GM19468 (cell line): ENCODE data around the gene NATD1.

Experiments used
- ATAC-seq: cut with Tn5 transposase; IDR thresholded peaks from one replicate; pipeline ENCODE4 v1.9.1; 2021; ENCODE audit warnings: mild to moderate bottlenecking, moderate library complexity, moderate number of reproducible peaks; ENCODE audit not compliant: unreplicated experiment; ENCODE audit errors: extremely low read depth

NATD1 gene, protein sequence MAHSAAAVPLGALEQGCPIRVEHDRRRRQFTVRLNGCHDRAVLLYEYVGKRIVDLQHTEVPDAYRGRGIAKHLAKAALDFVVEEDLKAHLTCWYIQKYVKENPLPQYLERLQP

GRCh38 chr17:21252796-21253645, at the start of gene NATD1:
Gene NATD1, minus strand, starts transcription at chr17:21253410. Its CDS starts 146 bp downstream, at chr17:21253264.
- peak; percentile 62 for ATAC-seq

GRCh38 chr17:21301593-21302550, 48.7 kb upstream of the NATD1 start:
- ATAC-seq = no peak

- no peak for ATAC-seq
Observed at GRCh38 chr17:21300601-21301571, 47.7 kb upstream of the NATD1 start.

DNA sequence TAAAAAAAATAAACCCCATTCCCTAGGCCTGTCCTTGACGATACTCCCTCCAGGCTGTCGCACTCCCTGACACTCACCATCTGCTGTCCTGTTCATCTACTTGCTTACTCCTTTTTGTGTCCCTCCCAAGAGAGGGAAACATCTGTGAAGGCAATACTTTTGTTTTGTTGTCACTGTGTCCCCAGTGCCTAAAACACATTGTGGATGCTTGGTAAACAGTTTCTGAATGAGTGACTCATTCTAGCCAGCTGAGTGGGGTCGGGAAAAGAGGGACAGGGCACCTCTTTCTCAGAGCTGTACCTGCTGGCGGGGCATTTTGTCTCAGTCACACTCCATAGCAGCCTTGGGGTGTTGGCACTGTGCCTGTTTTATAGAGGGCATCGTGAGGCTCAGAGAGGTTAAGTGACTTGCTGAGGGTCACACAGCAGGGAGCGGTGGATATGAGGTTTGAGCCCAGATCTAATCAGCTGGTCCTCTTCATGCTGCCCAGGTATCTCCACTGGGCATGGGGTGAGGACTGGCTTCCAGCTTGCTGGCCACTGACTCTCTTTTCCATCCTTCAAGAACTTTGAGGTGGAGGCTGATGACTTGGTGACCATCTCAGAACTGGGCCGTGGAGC, 46.9 kb upstream of the NATD1 start:
- ATAC-seq = no peak

GRCh38 chr17:21298983-21299519, 45.8 kb upstream of the NATD1 start:
- no peak for ATAC-seq

DNA sequence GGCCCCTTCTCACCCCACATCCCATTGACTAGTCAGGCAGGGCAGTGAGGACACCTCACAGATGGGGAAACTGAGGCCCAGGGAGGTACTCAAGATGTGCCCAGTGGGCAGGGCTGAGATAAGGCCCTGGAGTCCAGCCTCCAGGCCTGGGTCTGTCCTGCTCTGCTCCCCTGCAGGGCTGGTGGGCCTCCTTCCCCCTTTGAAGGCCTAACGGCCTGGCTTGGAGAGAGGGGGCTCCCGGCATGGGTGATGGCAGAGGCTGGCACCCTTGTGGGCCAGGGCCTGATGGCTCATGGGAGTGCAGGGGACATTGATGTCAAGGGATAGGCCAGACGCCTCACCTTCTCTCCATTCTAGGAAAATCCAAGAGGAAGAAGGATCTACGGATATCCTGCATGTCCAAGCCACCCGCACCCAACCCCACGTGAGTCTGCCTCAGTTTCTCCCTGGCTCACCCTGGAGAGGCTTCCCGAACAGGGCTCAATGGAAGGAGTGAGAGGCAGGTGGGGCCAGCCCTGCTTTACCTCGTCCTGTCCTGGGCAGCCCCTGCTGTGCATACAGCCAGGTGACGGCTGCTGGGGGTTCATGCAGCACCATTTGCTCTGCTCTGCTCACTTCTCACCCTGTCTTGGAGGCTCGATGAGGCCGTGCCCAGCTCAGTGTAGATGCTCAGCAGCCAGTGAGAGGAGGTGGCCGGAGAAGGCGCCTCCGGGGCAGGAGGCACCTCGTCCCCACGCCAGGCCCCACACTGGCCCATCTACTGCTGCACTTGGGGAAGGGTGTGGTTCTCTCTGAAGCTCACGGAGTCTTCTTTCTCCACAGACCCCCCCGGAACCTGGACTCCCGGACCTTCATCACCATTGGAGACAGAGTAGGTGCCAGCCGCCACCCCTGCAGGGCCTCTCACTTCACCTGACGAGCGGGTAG, 45.1 kb upstream of the NATD1 start:
- no peak for ATAC-seq

DNA sequence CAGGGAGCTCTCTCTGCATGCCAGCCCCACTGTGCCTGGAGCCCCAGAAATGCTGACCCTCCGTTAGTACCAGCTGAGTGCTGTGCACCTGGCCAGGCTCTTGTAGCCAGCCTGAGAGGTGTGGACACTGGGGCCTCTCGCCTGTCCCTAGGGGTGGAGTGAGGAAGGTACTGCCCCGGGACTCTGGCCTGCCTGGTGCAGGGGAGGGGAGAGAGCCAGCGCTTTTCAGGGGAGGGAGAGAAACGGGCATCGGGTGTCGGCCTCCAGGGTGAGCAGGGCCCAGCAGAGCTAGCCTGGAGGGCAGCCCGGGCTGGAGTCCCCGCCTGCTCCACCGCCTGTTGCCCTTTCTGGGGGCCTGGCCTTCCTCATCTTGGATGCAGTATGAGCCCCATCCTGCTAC, 44.4 kb upstream of the NATD1 start:
- no peak for ATAC-seq

GRCh38 chr17:21297026-21297520, 43.9 kb upstream of the NATD1 start:
- no peak for ATAC-seq

DNA sequence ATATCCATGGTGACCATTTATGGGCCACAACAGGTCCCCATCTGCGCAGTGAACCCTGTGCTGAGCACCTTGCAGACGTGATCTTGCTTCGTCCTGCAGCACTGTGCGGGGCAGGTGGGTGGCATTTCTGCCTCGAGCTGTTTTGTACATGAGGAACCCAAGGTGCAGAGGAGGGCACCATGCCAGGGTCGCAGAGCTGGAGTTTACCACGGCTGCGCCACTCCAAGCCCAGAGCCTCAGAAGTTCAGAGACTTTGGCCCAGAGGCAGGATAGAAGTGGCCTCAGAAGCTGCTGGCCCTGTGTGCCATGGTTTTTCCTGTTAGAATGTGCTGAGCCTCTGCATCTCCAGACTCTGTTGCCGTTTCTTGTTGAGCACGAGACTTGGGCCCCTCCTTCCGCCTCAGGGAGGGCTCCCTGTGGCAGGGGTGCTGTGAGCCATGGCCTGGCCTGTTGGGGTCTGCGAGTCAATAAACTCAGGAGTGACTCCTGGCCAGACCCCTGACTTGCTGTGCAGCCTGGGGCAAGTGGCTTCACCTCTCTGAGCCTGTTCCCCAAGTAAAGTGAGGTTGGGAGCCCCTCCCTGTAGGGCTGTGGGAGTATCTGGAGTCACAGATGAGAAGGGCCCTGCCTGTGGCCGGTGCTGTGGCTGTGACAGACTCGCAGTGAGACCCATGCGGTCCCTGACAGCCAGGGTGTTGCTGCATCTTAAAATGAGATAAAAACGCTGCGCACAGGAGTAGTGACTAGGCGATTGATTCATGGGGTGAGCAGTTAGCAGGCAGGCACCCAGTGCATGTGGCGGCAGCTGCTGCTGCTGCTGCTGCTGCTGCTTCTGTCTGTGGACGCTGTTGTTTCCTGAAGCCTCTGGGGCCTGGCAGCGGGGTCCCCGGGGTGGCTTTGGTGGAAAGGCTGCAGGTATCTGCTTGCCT, 43.2 kb upstream of the NATD1 start:
- no peak for ATAC-seq

DNA sequence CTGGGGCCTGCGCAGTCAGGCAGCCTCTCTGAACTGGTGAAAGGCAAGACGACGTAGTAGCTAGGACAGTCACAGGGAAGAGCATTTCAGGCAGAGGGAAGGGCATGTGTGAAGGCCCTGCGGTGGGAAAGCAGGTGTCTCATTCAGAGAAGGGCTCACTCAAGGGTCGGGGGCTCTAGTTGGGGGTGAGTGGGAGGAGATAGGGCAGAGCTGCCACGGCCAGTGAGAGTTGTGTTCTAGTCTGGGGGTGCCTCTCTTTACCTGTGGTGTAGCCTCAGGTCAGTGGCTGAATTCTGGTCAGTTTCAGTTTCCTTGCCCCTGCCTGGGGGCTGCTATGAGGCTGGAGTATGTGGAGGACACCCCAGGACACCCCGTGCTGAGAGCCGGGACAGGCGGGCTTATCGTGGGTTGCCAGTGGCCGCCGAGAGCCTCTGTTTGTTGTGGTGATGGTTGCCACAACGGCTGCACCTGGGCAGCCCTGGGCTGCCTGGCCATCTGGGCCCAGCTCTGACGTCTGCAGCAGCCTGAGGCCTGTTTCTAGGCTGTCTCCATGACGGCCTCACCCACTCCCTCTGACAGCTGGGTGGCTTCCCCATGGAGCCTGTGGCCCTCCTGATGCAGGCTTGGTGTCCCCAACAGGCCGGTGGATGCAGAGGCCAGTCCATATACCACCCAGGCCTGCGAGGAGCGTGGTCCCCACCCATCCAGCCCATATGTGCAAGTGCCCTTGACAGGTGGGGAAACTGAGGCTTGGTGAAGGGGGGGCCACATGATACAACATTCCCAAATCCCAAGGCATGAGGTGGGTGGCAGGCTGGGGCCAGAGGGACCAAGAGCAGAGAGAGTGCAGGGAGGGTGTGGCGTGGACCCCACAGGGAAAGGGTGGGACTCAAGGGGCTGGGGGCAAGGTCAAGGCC, 42.1 kb upstream of the NATD1 start:
- ATAC-seq = no peak

DNA sequence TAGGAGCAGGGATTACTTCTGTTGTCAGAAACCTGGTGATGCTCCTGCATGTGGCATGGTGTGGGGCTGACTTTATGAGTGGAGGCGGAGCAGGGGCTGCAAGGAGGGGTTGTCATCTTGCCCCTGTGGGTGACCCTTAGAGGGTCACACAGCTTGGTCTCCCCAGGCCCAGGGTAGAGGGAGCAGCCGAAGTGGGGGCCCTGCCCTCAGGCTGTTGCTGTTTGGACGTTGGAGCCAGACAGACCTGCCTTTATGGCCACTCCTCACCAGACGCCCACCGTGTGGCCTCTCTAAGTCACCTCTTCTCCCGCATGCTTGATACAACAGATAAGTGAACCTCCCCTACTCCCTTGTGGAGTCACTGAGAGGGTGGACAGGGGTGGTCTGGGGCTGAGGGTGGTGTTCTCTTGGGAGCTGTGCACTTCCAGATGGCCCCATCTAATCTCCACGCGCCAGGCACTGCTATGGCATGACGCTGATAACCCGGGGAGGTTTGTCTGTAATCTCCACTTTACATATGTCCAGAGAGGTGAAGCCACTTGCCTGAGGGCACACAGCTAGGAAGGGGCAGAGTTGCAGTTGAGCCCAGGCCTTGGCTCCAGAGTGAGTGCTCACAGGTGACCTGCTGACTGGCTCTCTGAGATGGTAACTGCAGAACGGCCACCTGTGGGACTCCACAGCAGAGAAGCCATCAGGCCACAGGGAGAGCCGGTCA, 41.3 kb upstream of the NATD1 start:
- ATAC-seq = no peak

GRCh38 chr17:21293831-21294210, 40.6 kb upstream of the NATD1 start:
- ATAC-seq = no peak

GRCh38 chr17:21292867-21293830, 39.9 kb upstream of the NATD1 start:
- ATAC-seq = no peak

DNA sequence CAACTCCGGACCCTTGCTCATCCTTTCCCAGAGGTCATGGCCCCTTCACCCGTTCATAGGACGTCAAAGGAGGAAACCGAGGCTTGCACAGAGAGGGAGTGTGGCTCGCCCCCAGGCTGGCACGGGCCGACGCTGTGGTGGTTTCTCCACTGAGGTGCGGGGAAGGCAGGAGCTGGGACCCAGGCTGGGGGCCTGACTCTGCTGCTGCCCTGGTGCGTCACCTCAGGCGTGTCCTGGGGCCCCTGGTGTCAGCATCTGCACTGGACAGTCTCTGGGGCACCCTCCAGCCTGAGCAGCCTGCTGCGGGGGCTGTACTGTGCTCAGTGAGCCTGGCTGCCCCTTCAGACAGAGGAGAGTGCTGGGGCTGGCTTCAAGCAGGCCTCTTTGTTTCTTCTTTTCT, 38.7 kb upstream of the NATD1 start:
- ATAC-seq = no peak
